HG02885 (cell line): ENCODE results near the gene JUND.

Experiments used
- ATAC-seq: cut with Tn5 transposase; IDR thresholded peaks from one replicate; pipeline ENCODE4 v1.9.1; 2021; ENCODE audit warnings: mild to moderate bottlenecking; ENCODE audit not compliant: unreplicated experiment, poor library complexity

JUND gene

GRCh38 chr19:18309525-18310064 lies 28.2 kb upstream of the JUND start:
- ATAC-seq = no peak

GRCh38 chr19:18308948-18309325 lies 27.5 kb upstream of the JUND start:
- no peak for ATAC-seq

GRCh38 chr19:18308051-18308947 lies 26.9 kb upstream of the JUND start:
- no peak for ATAC-seq

- no peak for ATAC-seq
Measured at GRCh38 chr19:18307271-18307681, 25.9 kb upstream of the JUND start.

- ATAC-seq = no peak
Measured at GRCh38 chr19:18306888-18307260, 25.5 kb upstream of the JUND start.

- ATAC-seq = no peak
Measured at GRCh38 chr19:18306209-18306887, 24.9 kb upstream of the JUND start.

- ATAC-seq = peak; percentile 42
Measured at GRCh38 chr19:18304458-18305310, 23.3 kb upstream of the JUND start.

GRCh38 chr19:18304208-18304457 lies 22.7 kb upstream of the JUND start:
- ATAC-seq = peak; percentile 3

GRCh38 chr19:18301718-18302111 lies 20.3 kb upstream of the JUND start:
- no peak for ATAC-seq

GRCh38 chr19:18300930-18301717 lies 19.7 kb upstream of the JUND start:
- no peak for ATAC-seq

GRCh38 chr19:18299654-18300053 lies 18.2 kb upstream of the JUND start:
- ATAC-seq = no peak

GRCh38 chr19:18298601-18299000 lies 17.2 kb upstream of the JUND start:
- ATAC-seq = no peak

GRCh38 chr19:18297308-18297707 lies 15.9 kb upstream of the JUND start:
- no peak for ATAC-seq

GRCh38 chr19:18295034-18295451 lies 13.6 kb upstream of the JUND start:
- no peak for ATAC-seq

GRCh38 chr19:18294467-18294864 lies 13.0 kb upstream of the JUND start:
- no peak for ATAC-seq

GRCh38 chr19:18293642-18294466 lies 12.4 kb upstream of the JUND start:
- no peak for ATAC-seq

GRCh38 chr19:18292810-18293641 lies 11.6 kb upstream of the JUND start:
- no peak for ATAC-seq

- no peak for ATAC-seq
Measured at GRCh38 chr19:18292462-18292809, 11.0 kb upstream of the JUND start.
